ENCODE measurements around the gene C1R.

C1R gene

GRCh38 chr12:7101694-7102131, 9.5 kb upstream of the C1R start:
- Histone ChIP-seq H3K9ac (ENCODE audit: low read length) (no peak overlapping the region), H3K4me2 (ENCODE audit: low read depth, low read length) (no peak overlapping the region)

GRCh38 chr12:7101047-7101693, 8.9 kb upstream of the C1R start:
- TF ChIP-seq EZH2phosphoT487 (IDR thresholded peaks at IDR 0.05; ENCODE audit: low read length): no peak
- no peak for TF ChIP-seq CTCF (IDR thresholded peaks at IDR 0.05; ENCODE audit: low read length)
- no peak for TF ChIP-seq EZH2 (optimal IDR thresholded peaks at IDR 0.05; ENCODE audit: low read depth, low read length)

More at GRCh38 chr12:7101694-7102131, 9.5 kb upstream of the C1R start:
- no peaks in the 10 kb centered on the region for H3K27me3 ChIP-seq (replicated peaks; ENCODE audit: insufficient read depth, low read length)
- H3F3A ChIP-seq (ENCODE audit: insufficient read depth, low read length): no peaks in the 10 kb centered on the region
- no peaks in the 10 kb centered on the region for H3K4me1 ChIP-seq (ENCODE audit: low read length)
- H3K27ac ChIP-seq (ENCODE audit: low read length): no peak overlapping the region
- no peak for TF ChIP-seq EZH2phosphoT487 (IDR thresholded peaks at IDR 0.05; ENCODE audit: low read length)
- no peak for TF ChIP-seq CTCF (IDR thresholded peaks at IDR 0.05; ENCODE audit: low read length)
- TF ChIP-seq EZH2 (optimal IDR thresholded peaks at IDR 0.05; ENCODE audit: low read depth, low read length): no peak
- no peak for DNase-seq
- H3K9me3 ChIP-seq (replicated peaks; ENCODE audit: insufficient read depth, low read length): no peaks in the 10 kb centered on the region
- no peaks in the 10 kb centered on the region for H3K9me2 ChIP-seq (replicated peaks; ENCODE audit: insufficient read depth, low read length)
- no peak overlapping the region for H3K4me3 ChIP-seq (ENCODE audit: low read length)
- H3K36me3 ChIP-seq (replicated peaks; ENCODE audit: insufficient read depth, low read length): no peaks in the 10 kb centered on the region
- no peak overlapping the region for H2AFZ ChIP-seq (ENCODE audit: low read length)
- H4K20me1 ChIP-seq (ENCODE audit: insufficient read depth, low read length): no peaks in the 10 kb centered on the region
- no peaks in the 10 kb centered on the region for H3K79me2 ChIP-seq (ENCODE audit: low read length)

GRCh38 chr12:7100239-7100638, 8.0 kb upstream of the C1R start:
- no peaks in the 10 kb centered on the region for H3K79me2 ChIP-seq (ENCODE audit: low read length)
- H3K9me3 ChIP-seq (replicated peaks; ENCODE audit: insufficient read depth, low read length): no peaks in the 10 kb centered on the region
- H3K36me3 ChIP-seq (replicated peaks; ENCODE audit: insufficient read depth, low read length): no peaks in the 10 kb centered on the region
- no peaks in the 10 kb centered on the region for H3K9me2 ChIP-seq (replicated peaks; ENCODE audit: insufficient read depth, low read length)
- no peak overlapping the region for H2AFZ ChIP-seq (ENCODE audit: low read length)
- no peak overlapping the region for H3K9ac ChIP-seq (ENCODE audit: low read length)
- H3K4me2 ChIP-seq (ENCODE audit: low read depth, low read length): no peak overlapping the region
- H3K4me1 ChIP-seq (ENCODE audit: low read length): no peaks in the 10 kb centered on the region
- no peak for DNase-seq
- H4K20me1 ChIP-seq (ENCODE audit: insufficient read depth, low read length): no peaks in the 10 kb centered on the region
- H3K27me3 ChIP-seq (replicated peaks; ENCODE audit: insufficient read depth, low read length): no peaks in the 10 kb centered on the region
- no peak for TF ChIP-seq EZH2 (optimal IDR thresholded peaks at IDR 0.05; ENCODE audit: low read depth, low read length)
- no peak for TF ChIP-seq CTCF (IDR thresholded peaks at IDR 0.05; ENCODE audit: low read length)
- no peak for TF ChIP-seq EZH2phosphoT487 (IDR thresholded peaks at IDR 0.05; ENCODE audit: low read length)
- H3K4me3 ChIP-seq (ENCODE audit: low read length): no peak overlapping the region
- H3K27ac ChIP-seq (ENCODE audit: low read length): no peak overlapping the region
- no peaks in the 10 kb centered on the region for H3F3A ChIP-seq (ENCODE audit: insufficient read depth, low read length)

More at GRCh38 chr12:7101047-7101693, 8.9 kb upstream of the C1R start:
- Histone ChIP-seq H4K20me1 (ENCODE audit: insufficient read depth, low read length) (no peaks in the 10 kb centered on the region), H3K4me3 (ENCODE audit: low read length) (no peak overlapping the region), H3F3A (ENCODE audit: insufficient read depth, low read length) (no peaks in the 10 kb centered on the region), H3K27ac (ENCODE audit: low read length) (no peak overlapping the region), H2AFZ (ENCODE audit: low read length) (no peak overlapping the region), H3K9me2 (replicated peaks; ENCODE audit: insufficient read depth, low read length) (no peaks in the 10 kb centered on the region), H3K27me3 (replicated peaks; ENCODE audit: insufficient read depth, low read length) (no peaks in the 10 kb centered on the region), H3K9ac (ENCODE audit: low read length) (no peak overlapping the region), H3K79me2 (ENCODE audit: low read length) (no peaks in the 10 kb centered on the region), H3K4me1 (ENCODE audit: low read length) (no peaks in the 10 kb centered on the region), H3K4me2 (ENCODE audit: low read depth, low read length) (no peak overlapping the region), H3K9me3 (replicated peaks; ENCODE audit: insufficient read depth, low read length) (no peaks in the 10 kb centered on the region), H3K36me3 (replicated peaks; ENCODE audit: insufficient read depth, low read length) (no peaks in the 10 kb centered on the region)
- DNase-seq: no peak

Data from MM.1S (cell line).